ENCODE measurements around the gene ACD. TPM values are rescaled to one million over a fixed set of nuclear protein-coding genes. Genes with fewer than 3 reads are reported as not detected.

The ACD gene
- total RNA-seq, 4 donors from 2014 or later, result 17.8 to 33.4 (median 29.8) TPM

DNA sequence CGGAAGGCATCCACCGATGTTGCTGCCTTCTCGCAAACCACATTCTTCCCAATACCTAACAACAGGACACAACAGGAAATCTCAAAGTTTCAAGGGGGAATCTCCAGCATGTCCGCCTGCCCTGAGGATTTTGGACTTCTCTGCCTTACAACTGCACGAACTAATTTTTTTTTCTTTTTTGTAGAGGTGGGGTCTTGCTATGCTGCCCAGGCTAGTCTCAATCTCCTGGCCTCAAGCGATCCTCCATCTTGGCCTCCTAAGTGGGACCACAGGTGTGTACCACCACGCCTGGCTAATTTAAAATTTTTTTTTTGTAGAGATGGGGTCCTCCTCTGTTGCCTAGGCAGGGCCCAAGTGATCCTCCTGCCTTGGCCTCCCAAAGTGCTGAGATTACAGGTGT, 15.9 kb upstream of the ACD start:
- no peak overlapping the region for H3K27ac ChIP-seq
- H3K36me3 ChIP-seq, result no peaks in the 10 kb centered on the region
- no peaks in the 10 kb centered on the region for H3K9me3 ChIP-seq
- no peaks in the 10 kb centered on the region for H3K27me3 ChIP-seq
- TF ChIP-seq, protein P1, sequence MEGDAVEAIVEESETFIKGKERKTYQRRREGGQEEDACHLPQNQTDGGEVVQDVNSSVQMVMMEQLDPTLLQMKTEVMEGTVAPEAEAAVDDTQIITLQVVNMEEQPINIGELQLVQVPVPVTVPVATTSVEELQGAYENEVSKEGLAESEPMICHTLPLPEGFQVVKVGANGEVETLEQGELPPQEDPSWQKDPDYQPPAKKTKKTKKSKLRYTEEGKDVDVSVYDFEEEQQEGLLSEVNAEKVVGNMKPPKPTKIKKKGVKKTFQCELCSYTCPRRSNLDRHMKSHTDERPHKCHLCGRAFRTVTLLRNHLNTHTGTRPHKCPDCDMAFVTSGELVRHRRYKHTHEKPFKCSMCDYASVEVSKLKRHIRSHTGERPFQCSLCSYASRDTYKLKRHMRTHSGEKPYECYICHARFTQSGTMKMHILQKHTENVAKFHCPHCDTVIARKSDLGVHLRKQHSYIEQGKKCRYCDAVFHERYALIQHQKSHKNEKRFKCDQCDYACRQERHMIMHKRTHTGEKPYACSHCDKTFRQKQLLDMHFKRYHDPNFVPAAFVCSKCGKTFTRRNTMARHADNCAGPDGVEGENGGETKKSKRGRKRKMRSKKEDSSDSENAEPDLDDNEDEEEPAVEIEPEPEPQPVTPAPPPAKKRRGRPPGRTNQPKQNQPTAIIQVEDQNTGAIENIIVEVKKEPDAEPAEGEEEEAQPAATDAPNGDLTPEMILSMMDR (IDR thresholded peaks at IDR 0.05), result no peak
- no peak for TF ChIP-seq POLR2A (IDR thresholded peaks at IDR 0.05)
- H3K4me1 ChIP-seq, result no peaks in the 10 kb centered on the region
- no peak overlapping the region for H3K4me3 ChIP-seq
- no peak for DNase-seq
- intact Hi-C loops (cut with DNase I; ENCODE audit: low total_unique reads), result no loop called here

DNA sequence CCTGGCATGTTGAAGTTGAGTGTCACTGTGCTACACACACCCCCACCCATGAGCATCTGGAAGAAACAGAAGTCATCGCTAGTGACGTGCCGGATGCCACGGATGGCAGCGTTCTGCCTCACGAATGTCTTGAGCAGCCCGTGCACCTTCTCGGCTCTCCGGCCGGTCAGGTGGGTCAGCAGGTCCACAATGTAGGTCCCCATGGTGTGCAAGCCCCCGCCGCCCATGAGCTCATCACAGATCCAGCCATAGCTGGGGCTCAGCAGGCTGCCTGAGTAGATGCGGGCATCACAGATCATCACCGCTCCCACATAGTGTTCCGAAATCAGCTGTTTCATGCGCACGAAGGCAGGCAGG, 15.5 kb upstream of the ACD start:
- Histone ChIP-seq H3K36me3 (no peaks in the 10 kb centered on the region), H3K4me3 (no peak overlapping the region), H3K9me3 (no peaks in the 10 kb centered on the region), H3K27me3 (no peaks in the 10 kb centered on the region), H3K4me1 (no peaks in the 10 kb centered on the region), H3K27ac (no peak overlapping the region)
- TF ChIP-seq, protein P1 (IDR thresholded peaks at IDR 0.05), result no peak
- TF ChIP-seq POLR2A (IDR thresholded peaks at IDR 0.05), result no peak
- intact Hi-C loops (cut with DNase I; ENCODE audit: low total_unique reads), result no loop called here
- DNase-seq, result no peak

DNA sequence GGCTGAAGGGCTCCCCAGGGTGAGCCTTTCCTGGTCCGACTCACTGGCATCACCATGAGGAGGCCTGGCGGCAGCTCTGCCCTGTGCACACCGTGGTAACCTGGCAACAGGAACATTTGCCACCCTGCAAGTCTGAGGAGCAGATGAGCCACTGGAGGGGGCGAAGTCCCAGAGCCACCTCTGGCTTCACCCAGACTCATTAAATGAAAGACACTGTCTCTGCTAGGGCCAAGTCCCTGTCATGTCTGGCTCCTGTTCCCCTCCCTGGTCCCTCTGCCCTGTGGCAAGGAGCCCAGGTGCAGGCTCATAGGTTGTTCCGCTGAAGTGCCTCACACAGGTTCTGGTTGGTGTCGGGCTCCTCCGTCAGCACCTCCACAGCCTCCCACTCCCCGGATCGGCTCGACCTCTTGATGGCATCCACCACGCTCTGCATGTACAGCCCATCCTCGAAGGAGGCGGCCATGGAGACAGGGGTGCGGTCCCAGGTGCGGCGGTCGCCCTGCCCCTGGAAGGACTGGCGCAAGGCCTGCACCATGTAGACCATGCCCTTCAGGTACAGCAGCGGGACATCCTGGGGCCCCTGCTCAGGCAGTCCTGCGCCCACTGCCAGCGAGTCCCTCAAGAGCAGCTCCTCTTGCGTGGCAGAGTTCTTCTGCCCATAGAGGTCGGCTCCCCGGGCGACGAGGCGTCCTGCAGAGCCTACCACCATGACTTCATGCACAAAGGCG, 15.0 kb upstream of the ACD start:
- H3K4me3 ChIP-seq, result no peak overlapping the region
- TF ChIP-seq POLR2A (IDR thresholded peaks at IDR 0.05), result no peak
- TF ChIP-seq, protein P1 (IDR thresholded peaks at IDR 0.05), result no peak
- DNase-seq, result no peak
- H3K36me3 ChIP-seq, result no peaks in the 10 kb centered on the region
- H3K27me3 ChIP-seq, result no peaks in the 10 kb centered on the region
- H3K27ac ChIP-seq, result peak overlapping the region; percentile 54 to 57
- no peaks in the 10 kb centered on the region for H3K9me3 ChIP-seq
- no peaks in the 10 kb centered on the region for H3K4me1 ChIP-seq
- intact Hi-C loops (cut with DNase I; ENCODE audit: low total_unique reads), result no loop called here

DNA sequence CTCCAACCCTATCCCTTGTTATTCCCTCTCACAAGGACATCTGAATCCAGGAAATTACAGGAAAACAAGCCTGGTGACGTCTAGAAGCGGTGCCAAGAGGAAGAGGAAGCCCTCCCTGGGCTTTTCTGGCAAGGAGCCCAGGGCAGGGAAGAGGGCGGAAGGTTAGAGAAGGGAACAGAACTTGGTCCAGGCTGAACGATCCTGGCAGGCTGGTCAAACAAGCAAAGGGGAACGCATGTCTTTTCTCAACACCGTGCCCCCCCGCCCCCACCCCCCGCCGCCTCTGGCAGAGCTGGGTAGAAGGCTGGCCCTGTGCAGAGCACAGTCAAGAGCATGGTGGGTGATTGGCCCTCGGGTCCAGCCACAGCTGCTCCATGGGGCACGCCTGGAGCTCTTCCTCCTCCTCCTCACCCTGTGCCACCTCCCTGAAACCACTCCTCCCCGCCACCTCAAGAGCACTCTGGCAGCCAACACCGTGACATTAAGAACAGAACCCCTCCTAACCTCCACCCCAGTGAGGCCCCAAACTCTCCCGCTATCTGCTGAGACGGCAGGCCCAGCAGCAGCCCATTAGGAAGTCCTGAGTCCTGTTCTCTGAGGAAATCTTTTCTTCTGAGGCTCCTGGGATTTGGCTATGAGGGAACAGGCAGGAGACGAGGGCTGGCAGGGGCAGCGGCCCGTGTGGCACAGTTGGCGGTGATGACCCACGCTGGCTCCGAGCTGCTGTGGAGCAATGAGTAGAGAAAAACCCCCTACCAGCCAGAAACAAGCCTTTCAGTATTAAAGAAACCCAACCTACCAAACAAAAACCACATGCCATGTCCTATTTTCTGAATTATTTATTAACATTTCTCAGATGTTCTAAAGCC, 13.9 kb upstream of the ACD start:
- Histone ChIP-seq H3K4me1 (no peaks in the 10 kb centered on the region), H3K4me3 (no peak overlapping the region), H3K9me3 (no peaks in the 10 kb centered on the region), H3K36me3 (no peaks in the 10 kb centered on the region), H3K27ac (peak overlapping the region; percentile 54 to 57), H3K27me3 (no peaks in the 10 kb centered on the region)
- intact Hi-C loops (cut with DNase I; ENCODE audit: low total_unique reads), result no loop called here
- no peak for TF ChIP-seq POLR2A (IDR thresholded peaks at IDR 0.05)
- TF ChIP-seq, protein P1 (IDR thresholded peaks at IDR 0.05), result no peak
- DNase-seq, result peak in 1 of 2 donors; percentile 72
